Calu3 (cell line): ENCODE measurements around the gene CIB4. TPM values are rescaled to one million over a fixed set of nuclear protein-coding genes. Genes with fewer than 3 reads are reported as not detected.

Experiments
- BruUV-seq: library from RNA; stranded (reverse); fragments of 400-500 nt; replicated peaks from 2 replicates; lab custom pipeline; 2021; lab: Mats Ljungman, UMichigan
- CTCF ChIA-PET: fragments of 300-600 bp; sonication (Branson Sonifier 250); formaldehyde crosslinking; loops from one replicate; lab custom pipeline; 2022; ENCODE audit warnings: antibody characterized with exemption; lab: Charles Lee
- DNase-seq: peaks from one replicate; pipeline ENCODE4 v3.0.0; 2022
- H3K27ac Mint-ChIP-seq: one replicate; pipeline ENCODE4 v1.8.0; 2022; ENCODE audit warnings: mixed read lengths; ENCODE audit not compliant: unreplicated experiment
- H3K27me3 Mint-ChIP-seq: one replicate; pipeline ENCODE4 v1.8.0; 2022; ENCODE audit warnings: mixed read lengths; ENCODE audit not compliant: unreplicated experiment
- H3K36me3 Mint-ChIP-seq: one replicate; pipeline ENCODE4 v1.8.0; 2022; ENCODE audit warnings: mild to moderate bottlenecking, moderate library complexity, mixed read lengths; ENCODE audit not compliant: insufficient read depth, unreplicated experiment
- H3K4me1 Mint-ChIP-seq: one replicate; pipeline ENCODE4 v1.8.0; 2022; ENCODE audit warnings: mild to moderate bottlenecking, low read depth, mixed read lengths; ENCODE audit not compliant: unreplicated experiment
- H3K4me3 Mint-ChIP-seq: one replicate; pipeline ENCODE4 v1.8.0; 2022; ENCODE audit warnings: mild to moderate bottlenecking, low read depth, moderate library complexity, mixed read lengths; ENCODE audit not compliant: unreplicated experiment
- H3K9me3 Mint-ChIP-seq: one replicate; pipeline ENCODE4 v1.8.0; 2022; ENCODE audit warnings: low read depth, mixed read lengths; ENCODE audit not compliant: unreplicated experiment
- CTCF ChIP-seq: fragments of 200-600 bp; IDR thresholded peaks from one replicate; pipeline ENCODE4 v1.8.0; 2022; ENCODE audit warnings: antibody characterized with exemption; ENCODE audit not compliant: unreplicated experiment
- intact Hi-C: fragments of 100-400 bp; cut with micrococcal nuclease; formaldehyde crosslinking; loops from one replicate; pipeline ENCODE4 v1.10.0; 2022; ENCODE audit not compliant: unreplicated experiment
- total RNA-seq: library from RNA; stranded (reverse); gene quantifications from 2 replicates; pipeline ENCODE4 v1.2.3, GENCODE V29; 2022

CIB4 gene
- total RNA-seq, 1 experiment from 2014 or later: not detected

- Mint-ChIP-seq H3K27ac (no peak overlapping the region), H3K27me3 (peaks cover 83% of the 10 kb centered on the region), H3K36me3 (no peaks in the 10 kb centered on the region), H3K4me1 (no peaks in the 10 kb centered on the region), H3K4me3 (no peak overlapping the region), H3K9me3 (no peaks in the 10 kb centered on the region)
- no peak for TF ChIP-seq CTCF
- no TSS peak for BruUV-seq
- CTCF ChIA-PET: no interaction called here
- intact Hi-C loops: no loop called here
- no peak for DNase-seq
Observed at GRCh38 chr2:26652361-26653041, 11.3 kb upstream of the CIB4 start.

GRCh38 chr2:26651799-26652198 lies 10.6 kb upstream of the CIB4 start:
- no peak for TF ChIP-seq CTCF
- Mint-ChIP-seq H3K4me1 (no peaks in the 10 kb centered on the region), H3K36me3 (no peaks in the 10 kb centered on the region), H3K27ac (no peak overlapping the region), H3K9me3 (no peaks in the 10 kb centered on the region), H3K4me3 (no peak overlapping the region), H3K27me3 (peaks cover 90% of the 10 kb centered on the region)
- CTCF ChIA-PET: no interaction called here
- BruUV-seq: no TSS peak
- intact Hi-C loops: no loop called here
- no peak for DNase-seq

GRCh38 chr2:26651470-26651771 lies 10.3 kb upstream of the CIB4 start:
- BruUV-seq: no TSS peak
- no peaks in the 10 kb centered on the region for H3K9me3 Mint-ChIP-seq
- H3K36me3 Mint-ChIP-seq: no peaks in the 10 kb centered on the region
- H3K4me3 Mint-ChIP-seq: no peak overlapping the region
- DNase-seq: no peak
- CTCF ChIA-PET: no interaction called here
- H3K27me3 Mint-ChIP-seq: peaks cover 93% of the 10 kb centered on the region
- no peak for TF ChIP-seq CTCF
- H3K4me1 Mint-ChIP-seq: no peaks in the 10 kb centered on the region
- no peak overlapping the region for H3K27ac Mint-ChIP-seq
- intact Hi-C loops: no loop called here

GRCh38 chr2:26650713-26651469 lies 9.7 kb upstream of the CIB4 start:
- Mint-ChIP-seq H3K27me3 (peaks cover 99% of the 10 kb centered on the region), H3K4me3 (no peak overlapping the region), H3K27ac (no peak overlapping the region), H3K9me3 (no peaks in the 10 kb centered on the region), H3K4me1 (no peaks in the 10 kb centered on the region), H3K36me3 (no peaks in the 10 kb centered on the region)
- CTCF ChIA-PET: interaction anchor here (0.6 to 1.0 kb wide), 2 partner anchors 13 to 85 kb away, joined by 3 to 5 read pairs; no protein-coding TSS in a partner anchor
- DNase-seq: no peak
- no peak for TF ChIP-seq CTCF
- intact Hi-C loops: no loop called here
- BruUV-seq: no TSS peak
